Epithelial cell of proximal tubule (primary cell): ENCODE measurements around the gene INF2. TPM values are rescaled to one million over a fixed set of nuclear protein-coding genes. Genes with fewer than 3 reads are reported as not detected.

Experiments
- DNase-seq: peaks from one replicate; pipeline ENCODE4 v3.0.0-alpha.2; 2011; ENCODE audit warnings: low read depth
- H3K4me3 ChIP-seq: 2 replicates; pipeline ENCODE4 v1.5.1; 2011; ENCODE audit warnings: low read depth, mild to moderate bottlenecking, low read length
- total RNA-seq: library from RNA; depleted of rRNA; stranded (reverse); fragments of >200 nt; gene quantifications from 2 replicates; pipeline ENCODE4 v1.2.3, GENCODE V29; 2015
- TF ChIP-seq, protein P1 (sequence below): conservative IDR thresholded peaks from 2 replicates; pipeline ENCODE4 v1.5.1; 2012; ENCODE audit warnings: low read depth, mild to moderate bottlenecking, low read length

INF2 gene
- total RNA-seq, 1 donor from 2014 or later = 100 TPM

DNA sequence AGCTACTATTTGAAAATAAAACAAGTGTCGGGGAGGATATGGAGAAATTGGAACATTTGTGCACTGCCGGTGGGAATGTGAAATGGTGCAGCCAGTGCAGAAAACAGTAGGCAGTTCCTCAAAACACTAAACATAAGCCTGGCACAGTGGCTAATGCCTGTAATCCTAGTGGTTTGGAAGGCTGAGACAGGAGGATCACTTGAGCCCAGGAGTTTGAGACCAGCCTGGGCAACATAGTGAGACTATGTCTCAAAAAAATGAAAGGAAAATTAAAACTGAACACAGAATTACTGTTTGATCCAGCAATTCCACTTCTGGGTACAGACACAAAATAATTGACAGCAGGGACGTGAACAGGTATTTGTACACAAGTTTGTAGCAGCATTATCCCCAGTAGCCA lies 76.1 kb downstream of the INF2 start:
- TF ChIP-seq, protein P1, sequence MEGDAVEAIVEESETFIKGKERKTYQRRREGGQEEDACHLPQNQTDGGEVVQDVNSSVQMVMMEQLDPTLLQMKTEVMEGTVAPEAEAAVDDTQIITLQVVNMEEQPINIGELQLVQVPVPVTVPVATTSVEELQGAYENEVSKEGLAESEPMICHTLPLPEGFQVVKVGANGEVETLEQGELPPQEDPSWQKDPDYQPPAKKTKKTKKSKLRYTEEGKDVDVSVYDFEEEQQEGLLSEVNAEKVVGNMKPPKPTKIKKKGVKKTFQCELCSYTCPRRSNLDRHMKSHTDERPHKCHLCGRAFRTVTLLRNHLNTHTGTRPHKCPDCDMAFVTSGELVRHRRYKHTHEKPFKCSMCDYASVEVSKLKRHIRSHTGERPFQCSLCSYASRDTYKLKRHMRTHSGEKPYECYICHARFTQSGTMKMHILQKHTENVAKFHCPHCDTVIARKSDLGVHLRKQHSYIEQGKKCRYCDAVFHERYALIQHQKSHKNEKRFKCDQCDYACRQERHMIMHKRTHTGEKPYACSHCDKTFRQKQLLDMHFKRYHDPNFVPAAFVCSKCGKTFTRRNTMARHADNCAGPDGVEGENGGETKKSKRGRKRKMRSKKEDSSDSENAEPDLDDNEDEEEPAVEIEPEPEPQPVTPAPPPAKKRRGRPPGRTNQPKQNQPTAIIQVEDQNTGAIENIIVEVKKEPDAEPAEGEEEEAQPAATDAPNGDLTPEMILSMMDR = no peak
- DNase-seq = no peak
- no peak overlapping the region for H3K4me3 ChIP-seq

- TF ChIP-seq, protein P1 = no peak
- no peak overlapping the region for H3K4me3 ChIP-seq
- DNase-seq = no peak
Measured at GRCh38 chr14:104766256-104766862, 76.9 kb downstream of the INF2 start.

GRCh38 chr14:104766863-104767633 lies 77.6 kb downstream of the INF2 start:
- H3K4me3 ChIP-seq = no peak overlapping the region
- DNase-seq = no peak
- TF ChIP-seq, protein P1 = no peak

DNA sequence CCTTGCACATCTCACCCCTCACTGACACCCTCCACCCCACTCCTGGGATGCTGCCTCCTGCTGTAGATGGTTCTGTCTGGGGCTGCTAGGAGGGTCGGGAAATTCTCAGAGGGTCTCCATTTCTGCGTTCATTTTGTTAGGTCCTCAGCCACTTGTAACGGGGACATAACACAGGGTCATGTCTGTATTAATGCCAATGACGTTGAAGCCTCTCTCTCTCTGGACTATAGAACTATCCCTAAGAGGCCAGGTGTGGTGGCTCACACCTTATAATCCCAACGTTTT lies 78.2 kb downstream of the INF2 start:
- H3K4me3 ChIP-seq = no peak overlapping the region
- no peak for DNase-seq
- TF ChIP-seq, protein P1 = no peak

- no peak for DNase-seq
- TF ChIP-seq, protein P1 = peak; percentile 66
- no peak overlapping the region for H3K4me3 ChIP-seq
Measured at GRCh38 chr14:104768437-104769323, 79.3 kb downstream of the INF2 start.

DNA sequence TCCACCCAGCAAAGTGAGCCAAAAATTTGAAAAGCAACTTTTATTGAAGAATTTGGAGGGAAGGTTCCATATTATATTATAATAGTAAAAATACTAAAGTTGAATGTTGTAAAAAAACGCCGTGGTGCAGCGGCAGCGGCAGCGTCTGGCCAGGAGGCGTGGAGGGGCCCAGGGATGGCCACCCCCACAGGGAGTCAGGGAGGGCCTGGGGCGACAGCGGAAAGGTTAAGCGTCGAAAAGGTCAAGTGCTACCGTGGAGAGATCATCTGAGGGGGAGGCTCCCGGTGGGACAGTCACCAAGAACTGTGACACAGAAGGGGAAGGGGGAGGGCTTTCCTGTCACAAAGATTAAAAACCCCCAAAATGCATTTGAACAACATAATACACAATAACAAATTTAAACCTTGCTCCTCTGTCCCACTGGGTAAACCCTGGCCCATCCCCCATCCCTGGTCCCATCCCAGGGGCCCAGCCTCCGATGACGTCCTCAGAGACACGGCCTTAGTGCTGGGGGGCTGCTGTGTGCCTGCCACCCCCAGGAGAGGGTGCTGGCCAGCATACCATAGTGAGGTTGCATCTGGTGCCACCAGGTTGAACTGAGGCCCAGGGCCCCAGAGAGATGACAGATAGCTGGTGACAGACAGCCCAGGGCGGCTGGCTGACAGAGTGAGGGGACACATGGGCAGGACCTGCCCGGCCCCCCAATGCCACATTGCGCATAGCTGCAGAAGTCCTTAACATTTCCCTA lies 80.1 kb downstream of the INF2 start:
- TF ChIP-seq, protein P1 = no peak
- no peak overlapping the region for H3K4me3 ChIP-seq
- no peak for DNase-seq
